ENCODE measurements around the gene ARHGEF10L.

Gene ARHGEF10L

DNA sequence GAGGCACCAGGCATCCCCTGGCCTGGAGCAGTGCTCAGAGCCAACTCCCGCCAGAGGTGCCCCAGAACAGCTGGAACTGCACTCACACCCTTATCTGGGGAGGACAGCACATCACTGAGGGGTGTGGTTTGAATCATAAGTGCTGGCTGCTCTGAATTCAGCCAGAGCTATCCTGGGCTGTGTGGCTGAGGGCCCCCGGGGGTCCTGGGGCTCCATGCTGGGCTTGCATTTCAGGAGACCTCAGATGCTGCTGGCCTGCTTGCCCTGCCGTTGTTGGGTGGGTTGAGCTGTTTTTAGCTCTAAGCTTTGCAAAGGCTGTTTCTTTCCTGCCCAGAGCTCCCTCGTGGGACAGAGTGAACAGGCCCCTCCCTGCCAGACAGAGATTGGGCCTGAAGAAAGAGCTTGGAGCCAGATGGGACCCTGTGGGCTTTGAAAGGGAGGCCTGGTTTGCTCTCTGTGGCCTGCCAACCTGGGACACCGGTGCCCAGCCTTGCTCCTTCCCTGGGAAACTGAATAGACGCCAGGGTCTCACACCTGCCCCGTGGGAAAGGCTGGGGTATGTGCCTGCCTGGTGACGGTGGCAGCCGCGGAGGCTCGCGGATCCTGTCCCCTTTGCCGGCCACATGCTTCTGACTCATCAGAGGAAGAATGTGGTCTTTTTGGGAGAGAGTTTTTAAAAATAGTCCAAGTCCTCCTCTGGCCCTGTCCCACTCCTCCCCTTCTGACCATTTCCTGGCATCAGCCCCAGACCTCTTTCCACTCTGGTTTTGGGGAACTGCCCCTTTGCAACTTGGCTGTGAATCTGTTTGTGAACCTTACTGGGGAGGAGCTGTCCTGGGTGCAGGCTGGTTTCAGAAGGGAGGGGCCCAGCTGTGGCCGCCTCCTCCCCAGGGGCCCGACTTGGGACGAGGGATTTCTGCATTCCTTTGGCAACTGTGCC, 30.0 kb downstream of the ARHGEF10L start:
- DNase-seq (ENCODE audit: low read depth), result no peak

DNA sequence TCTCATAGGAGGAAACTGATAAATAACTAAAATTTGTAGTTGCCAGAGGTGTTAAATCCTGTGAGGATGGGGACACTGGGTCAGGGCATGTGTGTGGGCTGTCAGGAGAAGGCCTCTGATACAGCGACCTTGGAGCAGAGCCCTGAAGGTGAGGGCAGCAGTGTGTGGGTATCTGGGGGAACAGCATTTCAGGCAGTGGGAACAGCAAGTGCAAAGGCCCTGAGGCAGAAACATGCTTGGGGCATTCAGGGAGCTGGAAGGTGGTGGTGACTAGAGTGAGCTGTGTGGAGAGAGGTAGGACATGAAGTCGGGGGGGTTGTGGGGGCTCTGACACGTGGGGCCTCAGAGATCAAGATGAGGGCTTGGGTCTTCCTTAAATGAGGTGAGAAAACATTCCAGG, 30.7 kb downstream of the ARHGEF10L start:
- no peak for DNase-seq (ENCODE audit: low read depth)

DNA sequence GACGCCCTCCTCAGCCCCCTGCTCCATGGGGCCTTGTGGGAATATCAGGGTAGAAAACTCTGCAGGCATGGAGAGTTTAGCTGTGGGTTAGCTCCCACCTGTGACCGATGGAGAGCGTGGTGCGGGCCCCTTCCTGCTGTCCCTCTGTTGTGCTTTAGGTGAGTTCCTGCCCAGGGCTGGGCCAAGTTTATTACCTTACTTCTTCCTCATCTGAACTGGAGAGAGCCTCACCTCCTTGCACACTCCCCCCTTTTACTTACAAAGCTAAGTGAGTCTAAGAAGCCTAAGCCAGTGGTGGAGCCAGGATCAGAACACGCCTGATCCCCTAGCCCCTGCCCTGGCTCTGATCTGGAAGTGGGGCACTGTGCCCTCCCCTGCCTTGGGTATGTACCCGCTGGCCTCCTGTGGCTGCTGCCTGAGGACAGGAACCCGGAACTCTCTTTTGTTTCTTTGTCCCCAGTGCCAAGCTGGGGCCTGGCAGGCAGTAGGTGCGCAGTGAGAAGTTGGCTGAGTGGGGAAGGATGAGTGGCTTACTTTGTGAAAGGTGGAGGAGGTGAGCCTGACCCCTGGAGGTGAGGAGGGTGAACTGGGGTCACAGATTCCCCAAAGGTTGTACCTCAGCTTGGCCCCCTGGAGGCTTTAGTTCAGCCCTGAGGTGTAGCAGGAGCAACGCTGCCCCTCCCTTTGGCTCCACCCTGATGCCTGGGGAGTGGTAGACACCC, 32.9 kb downstream of the ARHGEF10L start:
- no peak for DNase-seq (ENCODE audit: low read depth)

DNA sequence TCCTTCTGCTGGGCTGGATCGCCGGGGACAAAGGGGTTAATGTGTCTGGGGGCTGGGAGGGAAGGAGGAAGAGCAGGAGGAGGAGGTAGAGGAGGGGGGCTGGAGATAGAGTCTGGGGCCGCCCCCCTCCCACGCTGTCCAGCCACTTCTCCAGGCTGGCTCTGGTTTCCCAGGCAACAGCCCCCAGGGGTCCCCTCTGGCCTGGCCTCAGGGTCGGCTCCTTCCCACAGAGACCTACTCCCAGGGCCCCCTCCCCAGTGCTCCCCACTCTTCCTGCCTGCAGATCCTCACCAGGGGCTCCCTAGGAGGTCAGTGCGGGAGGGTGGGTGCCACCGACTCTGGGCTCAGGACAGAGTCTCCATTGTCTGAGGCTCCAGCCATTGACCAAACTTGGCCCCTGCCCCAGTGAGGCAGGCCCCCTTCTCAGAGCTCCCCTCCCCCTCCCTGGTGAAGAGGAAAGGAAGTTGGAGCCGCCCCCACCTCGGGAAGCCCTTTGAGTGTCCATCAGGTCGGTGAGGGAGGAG, 34.1 kb downstream of the ARHGEF10L start:
- DNase-seq (ENCODE audit: low read depth), result no peak

DNA sequence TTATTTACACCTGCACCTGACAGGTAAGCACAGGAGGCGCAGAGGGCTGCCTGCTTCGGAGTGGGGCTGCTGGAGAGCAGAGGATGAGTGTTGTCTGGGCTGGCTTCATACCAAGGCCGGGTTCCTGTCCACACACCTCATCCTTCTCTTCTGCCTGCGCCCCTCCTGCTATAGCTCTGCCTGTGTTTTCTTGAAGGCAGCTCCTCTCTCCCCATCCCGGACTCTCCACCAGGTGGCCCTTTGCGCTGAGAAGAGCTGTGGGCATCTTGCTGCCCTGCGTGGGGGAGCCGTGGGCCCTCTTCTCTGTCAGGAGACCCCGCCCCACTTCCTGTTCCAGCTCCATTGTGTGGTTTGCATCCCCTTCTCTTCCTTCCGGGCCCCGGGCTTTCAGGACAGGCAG, 35.0 kb downstream of the ARHGEF10L start:
- DNase-seq (ENCODE audit: low read depth), result no peak

DNA sequence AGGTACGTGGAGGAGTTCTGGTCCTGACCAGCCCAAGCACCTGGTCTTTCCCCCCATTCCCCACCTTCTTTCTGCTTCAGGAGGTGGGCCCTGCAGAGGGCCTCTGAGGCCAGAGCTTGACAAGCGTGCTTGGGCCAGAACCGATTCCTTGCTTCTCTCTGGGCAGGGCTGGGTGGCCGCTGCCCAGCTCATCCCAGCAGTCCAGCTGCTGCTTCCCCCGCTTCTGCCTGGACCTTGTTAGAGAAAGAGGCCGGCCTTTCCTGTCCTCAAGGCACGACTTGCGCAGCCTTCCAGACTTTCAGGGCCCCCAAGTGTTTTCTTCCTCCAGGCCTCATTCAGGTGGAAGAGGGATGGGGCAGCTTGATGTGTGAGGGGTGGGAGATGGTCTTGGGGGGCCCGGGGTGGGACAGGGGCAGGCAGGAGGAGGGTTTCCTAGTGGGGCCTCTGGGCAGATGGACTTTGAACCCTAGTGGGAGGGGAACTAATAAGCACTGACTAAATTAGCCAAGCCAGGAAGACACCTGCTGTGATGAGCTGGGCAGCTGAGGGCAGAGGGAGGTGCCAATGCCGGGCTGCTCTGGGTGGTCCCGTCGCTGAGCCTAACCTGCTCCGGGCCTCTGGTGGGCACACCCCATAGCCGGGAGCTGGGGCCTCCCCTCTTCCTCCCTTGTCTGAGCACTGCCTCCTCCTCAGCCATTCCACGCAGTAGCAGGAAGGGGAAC, 36.5 kb downstream of the ARHGEF10L start:
- DNase-seq (ENCODE audit: low read depth), result no peak

DNA sequence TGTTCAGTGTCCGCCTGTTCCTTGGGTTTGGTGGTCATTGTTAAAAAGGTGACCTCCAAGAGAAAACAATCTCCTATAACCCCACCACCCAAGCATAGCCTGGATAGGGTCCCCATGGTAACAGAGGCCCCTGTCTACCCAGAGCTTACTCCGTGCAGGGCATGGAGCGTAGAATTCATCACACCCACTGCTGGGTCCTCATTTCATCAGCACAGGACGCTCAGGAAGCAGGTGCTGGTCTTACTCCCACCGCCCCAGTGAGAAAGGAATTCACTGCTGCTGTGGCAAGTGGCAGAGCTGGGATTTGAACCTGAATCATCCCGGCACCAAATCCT, 37.0 kb downstream of the ARHGEF10L start:
- no peak for DNase-seq (ENCODE audit: low read depth)

DNA sequence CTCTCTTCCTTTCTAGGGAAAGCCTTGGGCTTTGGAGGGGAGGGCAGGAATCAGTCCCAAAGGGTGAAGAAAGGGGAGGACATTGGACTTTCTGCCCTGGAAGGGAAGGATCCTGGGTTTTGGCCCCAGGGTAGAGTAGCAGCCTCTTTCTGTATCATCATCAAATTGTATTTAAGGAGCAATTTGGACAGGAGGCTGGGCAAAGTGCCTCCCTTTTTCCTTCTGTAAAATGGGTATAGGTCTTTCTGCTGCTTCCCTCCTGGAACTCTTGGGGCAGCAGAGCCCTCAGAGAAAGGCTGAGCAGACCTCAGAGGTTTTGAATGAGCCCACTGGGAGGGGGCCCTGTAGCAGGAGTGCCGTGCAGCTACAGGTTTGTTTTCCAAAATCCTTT, 38.4 kb downstream of the ARHGEF10L start:
- no peak for DNase-seq (ENCODE audit: low read depth)

DNA sequence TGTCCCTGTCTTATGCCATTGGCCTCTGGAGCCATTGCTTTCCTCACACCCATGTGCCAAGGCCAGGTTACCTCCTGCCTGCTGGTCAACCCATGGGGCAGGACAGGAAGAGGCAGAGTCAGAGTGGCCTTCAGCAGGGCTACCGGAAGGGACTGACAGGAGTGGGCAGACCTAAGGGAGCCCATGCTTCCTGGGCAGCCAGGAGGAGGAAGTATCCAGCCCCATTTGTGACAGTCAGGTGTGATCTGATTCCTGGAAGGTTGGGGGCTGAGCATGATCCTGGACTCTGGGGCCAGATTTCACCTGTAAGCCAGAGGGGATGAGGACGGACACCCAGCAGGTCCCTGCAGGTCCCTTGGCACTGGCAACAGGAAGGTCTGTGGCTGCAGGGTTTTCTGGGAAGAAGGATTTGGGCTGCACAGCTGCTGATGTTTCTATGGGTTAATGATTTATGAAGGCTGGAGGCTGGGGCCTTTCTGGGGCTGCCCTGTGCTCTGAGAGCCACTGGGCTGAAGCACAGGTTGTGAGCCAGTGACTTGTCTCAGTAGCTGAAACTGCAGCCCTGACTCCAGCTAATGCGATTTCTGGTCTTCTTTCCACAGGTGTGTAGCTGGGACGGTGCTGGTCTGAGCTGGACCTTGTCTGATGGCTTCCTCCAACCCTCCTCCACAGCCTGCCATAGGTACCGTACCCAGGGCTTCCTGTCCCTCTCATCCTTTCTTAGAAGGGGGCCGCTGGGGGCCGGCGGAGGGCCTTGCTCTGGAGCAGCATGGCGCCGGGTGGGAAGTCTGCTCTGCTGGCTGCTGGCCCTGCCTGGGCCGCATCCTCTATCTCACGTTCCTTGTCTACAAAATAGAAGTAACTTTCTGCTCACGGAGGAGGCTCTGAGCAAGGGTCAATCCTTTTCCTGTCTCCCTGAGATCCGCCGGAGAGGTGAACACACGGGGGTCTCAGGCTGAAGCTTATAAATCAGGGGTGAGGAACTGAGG, 40.7 kb downstream of the ARHGEF10L start:
- DNase-seq (ENCODE audit: low read depth), result no peak

DNA sequence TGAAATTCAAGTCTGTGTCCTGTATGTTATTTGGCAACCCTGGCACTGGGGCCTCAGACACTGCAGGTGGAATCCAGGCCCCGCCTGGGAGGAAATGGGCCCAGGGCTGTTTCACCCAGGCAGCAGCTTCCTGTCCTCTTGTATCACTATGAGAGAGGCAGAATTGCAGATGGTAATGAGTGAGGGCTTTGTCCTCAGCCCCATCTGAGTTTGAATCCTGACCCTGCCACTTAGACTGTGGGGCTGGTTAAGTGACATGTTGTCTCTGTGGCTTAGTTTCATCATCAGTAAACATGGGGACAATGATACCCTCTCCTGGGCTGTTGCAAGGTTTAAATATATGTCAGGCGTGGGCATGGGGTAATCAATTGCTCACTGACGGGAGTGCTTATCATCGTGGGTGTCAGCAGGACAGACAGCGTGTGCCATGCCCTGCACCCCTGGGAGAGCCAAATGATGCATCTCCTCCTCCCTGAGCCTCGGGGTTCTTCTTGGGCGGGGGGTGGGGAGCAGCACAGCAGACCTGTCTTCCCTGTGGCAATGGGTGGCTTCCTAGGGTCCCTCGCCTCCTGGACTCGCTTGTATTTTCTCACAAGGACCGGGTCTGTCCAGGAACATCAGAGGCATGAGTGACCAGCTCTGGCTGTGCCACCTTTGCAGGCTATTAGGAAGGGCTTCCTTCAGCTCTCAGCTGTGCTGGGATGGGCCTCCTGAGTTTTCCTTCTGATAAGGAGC, 42.1 kb downstream of the ARHGEF10L start:
- no peak for DNase-seq (ENCODE audit: low read depth)

DNA sequence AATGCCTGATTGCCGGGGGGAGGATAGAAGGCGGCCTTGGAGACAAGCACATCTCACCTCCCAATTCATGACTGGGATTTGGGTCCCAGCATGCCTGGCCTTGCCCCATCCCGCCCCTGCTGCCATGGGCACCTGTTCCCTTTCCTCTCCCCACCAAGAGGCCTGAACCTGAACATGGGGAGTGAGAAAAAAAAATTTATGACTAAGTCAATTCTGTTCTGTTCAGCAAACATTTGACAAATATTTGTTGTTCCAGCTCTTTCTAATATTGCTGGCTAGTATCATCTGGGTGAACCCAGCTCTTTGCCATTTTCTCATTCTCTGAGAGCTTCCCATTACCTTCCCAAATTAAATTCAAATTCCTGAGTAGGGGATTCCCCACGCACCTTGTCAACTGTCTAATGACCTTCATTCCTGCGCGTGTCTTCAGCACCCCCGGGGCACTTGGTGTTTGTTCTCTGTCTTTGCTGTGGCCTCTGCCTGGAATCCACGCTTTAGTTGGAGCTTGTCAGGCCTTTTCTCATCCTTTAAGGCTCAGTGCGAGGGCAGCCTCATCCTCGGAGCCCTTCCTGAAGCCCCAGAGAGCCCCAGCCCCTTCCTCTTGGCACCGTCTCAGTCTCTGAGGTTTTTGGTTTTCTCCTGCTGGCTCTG, 42.8 kb downstream of the ARHGEF10L start:
- DNase-seq (ENCODE audit: low read depth), result no peak

DNA sequence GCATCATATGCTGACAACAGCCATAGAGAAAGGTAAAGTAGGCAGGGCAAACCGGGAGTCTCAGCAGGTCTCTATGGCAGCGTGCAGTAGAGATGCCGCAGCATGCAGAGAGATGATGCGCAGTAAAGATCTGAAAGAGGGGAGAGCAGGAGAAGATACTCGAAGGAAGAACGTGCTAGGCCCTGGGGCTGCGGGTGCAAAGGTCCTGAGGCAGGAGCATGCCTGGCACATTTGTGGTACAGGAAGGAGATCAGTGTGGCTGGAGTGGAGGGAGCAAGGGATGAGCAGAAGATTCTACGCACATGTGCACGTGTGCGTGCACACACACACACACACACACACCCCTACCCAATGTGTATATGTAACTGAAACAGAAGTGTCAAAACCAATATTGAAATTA, 45.0 kb downstream of the ARHGEF10L start:
- no peak for DNase-seq (ENCODE audit: low read depth)

DNA sequence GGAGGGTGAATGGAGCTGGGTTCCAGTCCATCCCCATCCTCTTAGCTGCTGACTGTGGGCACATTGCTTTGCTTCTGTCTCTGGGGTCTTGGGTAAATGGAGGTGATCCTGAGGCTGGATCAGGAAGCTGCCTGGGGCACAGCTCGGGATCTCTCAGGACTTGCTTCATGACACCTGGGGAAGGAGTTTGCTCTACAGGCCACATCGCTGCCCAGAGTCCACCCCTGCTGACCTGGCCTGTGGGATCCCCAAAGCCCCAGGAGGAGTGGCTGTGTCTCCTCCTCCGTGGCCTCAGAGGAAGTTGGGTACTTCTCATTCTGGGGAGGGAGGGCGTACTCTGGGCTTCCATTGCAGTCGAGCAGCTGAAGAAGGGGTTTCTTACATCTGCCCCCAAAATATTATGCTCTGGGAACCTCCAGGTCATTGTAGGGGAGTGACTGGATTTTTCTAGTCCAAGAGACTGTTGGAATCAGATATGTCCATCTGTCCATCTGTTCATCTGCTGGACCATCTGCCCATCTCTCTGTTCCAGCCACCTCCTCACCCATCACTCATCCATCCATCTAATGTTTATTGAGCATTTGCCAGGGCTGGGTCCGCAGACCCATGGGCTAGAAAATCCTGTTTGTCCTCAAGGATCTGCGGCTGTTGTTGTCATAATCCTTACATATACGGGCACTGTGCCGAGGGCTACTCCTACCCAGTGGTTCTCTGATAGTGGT, 45.9 kb downstream of the ARHGEF10L start:
- DNase-seq (ENCODE audit: low read depth), result no peak

DNA sequence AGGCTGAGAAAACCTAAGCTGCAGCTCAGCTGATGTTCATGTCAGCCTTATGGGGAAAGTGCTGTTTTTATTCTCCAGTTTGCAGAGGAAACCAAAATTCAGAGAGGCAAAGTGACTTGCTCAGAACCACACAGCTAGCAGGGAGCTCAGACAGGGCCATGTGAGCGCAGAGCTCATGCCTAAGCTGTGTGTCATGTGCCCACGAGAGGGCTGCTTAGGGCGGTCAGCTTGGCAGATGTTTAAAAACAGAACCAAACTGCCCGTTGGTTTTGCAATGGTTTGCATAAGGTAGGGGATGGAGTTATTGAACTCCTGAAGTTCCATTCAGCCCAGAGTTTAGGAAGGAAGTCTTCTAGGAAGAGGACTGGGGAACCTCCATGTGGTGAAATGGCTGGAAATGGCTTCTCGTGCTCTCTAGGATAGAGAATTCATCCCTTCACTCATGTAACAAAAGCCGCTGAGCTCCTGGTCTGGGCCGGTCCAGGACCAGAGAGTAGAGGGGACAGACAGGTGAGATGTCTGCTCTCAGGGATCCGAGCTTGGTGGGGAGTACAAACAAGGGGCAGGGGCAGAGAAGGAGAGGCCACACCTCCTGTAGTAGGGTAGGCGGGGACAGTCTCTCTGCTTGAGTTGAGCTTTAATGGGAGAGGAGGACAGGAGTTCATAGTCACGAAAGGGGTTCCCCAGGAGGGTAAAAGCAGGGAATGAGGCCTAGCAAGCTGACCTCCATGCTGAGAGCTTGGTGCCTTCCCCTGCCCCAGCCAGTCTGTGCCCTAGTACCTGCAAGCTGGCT, 46.9 kb downstream of the ARHGEF10L start:
- no peak for DNase-seq (ENCODE audit: low read depth)

DNA sequence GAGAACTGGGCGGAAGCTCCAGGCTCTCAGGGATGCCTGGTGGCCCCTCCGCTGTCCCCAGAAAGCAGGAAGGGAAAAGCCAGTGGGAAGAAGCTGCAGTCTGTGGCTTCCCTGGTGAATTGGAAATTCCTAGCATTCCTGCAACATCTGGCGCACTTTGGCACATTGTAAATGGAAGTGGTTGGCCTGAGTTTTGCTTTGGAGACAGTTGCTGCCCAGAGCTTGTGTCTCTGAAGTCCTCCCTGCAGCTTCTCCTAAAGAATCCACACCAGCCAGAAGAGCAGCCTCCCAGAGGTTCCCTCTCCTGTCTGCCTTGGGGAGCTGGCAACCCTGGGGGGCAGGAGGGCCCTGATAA, 48.2 kb downstream of the ARHGEF10L start:
- DNase-seq (ENCODE audit: low read depth), result no peak

DNA sequence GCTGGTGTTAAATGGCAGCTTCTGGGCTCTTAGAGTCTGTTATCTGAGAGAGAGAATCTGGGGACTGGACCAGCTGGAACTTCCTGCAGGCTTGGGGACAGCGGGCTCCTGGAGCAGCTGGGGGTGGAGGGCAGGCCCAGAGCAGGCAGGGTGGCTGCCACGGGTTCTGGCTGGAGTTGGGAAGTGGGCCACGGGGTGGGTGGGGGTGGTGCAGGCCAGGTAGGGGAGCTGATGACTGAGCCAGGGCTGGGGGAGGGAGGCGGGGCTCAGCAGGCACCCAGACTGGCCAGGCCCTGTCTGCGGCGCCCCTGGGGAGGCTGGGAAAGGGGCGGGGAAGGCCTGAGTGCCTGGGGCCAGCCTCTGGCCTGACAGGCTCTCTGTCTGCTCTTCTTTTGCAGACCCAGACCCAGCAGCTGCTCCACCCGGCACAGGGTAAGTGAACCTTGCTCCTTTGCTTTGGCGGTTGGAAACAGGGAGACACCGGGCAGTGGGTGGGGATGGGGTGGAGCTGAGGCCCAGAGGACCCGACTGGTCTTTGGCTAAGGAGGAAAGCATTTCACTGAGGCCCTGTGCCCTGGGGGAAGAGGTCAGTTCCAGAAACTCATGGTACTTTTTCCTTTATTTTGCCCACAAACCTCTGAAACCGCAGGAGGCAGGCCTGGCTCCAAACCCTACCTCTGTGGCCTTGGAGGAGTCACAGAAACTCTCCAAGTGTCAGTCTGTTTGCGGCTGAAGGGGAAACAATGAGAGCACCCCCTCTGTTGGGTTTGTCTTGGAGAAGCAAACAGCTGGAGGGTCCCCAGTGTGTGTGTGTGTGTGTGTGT, 48.8 kb downstream of the ARHGEF10L start:
- no peak for DNase-seq (ENCODE audit: low read depth)

DNA sequence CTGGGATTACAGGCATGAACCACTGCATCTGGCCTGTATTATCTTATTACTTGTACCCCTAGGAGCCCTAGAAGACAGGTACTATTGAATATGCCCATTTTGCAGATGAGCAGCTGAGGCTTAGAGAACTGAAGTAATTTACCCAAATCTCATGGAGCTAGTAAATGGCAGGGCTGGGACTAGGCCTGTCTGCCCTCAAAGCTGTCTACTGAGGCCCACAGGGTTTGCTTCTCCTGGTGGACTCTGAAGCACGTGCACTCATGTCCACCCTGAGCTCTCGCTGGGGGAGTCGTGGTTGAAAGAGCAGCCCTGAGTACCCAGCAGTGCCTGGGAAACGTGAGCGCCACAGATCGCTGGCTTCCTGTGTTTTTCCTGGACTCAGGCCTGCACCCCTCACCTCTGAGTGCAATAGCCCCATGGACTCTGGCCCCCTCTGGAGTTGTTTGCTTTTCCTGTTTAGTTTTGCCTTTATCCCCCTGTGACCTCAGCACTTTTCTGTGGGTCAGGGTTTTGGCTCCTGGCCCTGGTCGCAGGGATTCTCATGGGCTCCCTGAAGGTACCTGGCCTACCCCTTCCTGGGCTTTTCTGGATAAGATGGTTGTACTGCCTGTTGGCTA, 52.4 kb downstream of the ARHGEF10L start:
- DNase-seq (ENCODE audit: low read depth), result no peak

Measured in activated T-helper 1 cell treated with Interleukin-2 at 50 U/mL for 16 hours (primary cell).